ENCODE results near the gene SCP2D1.

DNA sequence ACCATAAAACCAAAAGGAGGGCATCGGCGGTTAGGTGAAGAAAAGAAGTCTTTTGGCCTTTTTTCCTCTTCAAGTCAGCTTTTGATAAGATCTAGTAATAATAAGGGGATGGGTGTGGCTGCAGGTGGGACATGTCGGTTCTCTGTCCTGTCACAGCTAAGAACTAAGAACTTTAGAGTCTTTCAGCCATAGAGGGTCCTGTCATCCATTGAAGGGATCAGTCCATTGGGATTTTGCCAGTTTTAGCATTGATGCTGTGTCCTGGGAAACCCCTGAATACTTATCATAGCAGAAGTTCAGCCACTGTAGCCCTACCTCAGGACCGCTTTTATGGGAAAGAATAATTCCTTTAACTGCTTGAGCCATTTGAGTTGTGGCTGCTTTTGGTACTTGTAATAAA lies 18.2 kb upstream of the SCP2D1 start:
- TF ChIP-seq, protein P1, sequence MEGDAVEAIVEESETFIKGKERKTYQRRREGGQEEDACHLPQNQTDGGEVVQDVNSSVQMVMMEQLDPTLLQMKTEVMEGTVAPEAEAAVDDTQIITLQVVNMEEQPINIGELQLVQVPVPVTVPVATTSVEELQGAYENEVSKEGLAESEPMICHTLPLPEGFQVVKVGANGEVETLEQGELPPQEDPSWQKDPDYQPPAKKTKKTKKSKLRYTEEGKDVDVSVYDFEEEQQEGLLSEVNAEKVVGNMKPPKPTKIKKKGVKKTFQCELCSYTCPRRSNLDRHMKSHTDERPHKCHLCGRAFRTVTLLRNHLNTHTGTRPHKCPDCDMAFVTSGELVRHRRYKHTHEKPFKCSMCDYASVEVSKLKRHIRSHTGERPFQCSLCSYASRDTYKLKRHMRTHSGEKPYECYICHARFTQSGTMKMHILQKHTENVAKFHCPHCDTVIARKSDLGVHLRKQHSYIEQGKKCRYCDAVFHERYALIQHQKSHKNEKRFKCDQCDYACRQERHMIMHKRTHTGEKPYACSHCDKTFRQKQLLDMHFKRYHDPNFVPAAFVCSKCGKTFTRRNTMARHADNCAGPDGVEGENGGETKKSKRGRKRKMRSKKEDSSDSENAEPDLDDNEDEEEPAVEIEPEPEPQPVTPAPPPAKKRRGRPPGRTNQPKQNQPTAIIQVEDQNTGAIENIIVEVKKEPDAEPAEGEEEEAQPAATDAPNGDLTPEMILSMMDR (conservative IDR thresholded peaks at IDR 0.05; ENCODE audit: low read depth in 2 of 2): no peak
- TF ChIP-seq JUNB (IDR thresholded peaks at IDR 0.05; ENCODE audit: unreplicated experiment): no peak
- TF ChIP-seq EZH2phosphoT487 (IDR thresholded peaks at IDR 0.05; ENCODE audit: unreplicated experiment): no peak
- TF ChIP-seq EZH2 (IDR thresholded peaks at IDR 0.05; ENCODE audit: low read depth, unreplicated experiment): no peak

Measured in GM23338 (cell line).